ENCODE results near the gene CNTN5. TPM values are rescaled to one million over a fixed set of nuclear protein-coding genes. Genes with fewer than 3 reads are reported as not detected.

The CNTN5 gene
- total RNA-seq, 2 donors from 2014 or later: not detected

- Mint-ChIP-seq H3K9me3 (peaks cover 19% of the 10 kb centered on the region), H3K27ac (no peak overlapping the region), H3K27me3 (no peaks in the 10 kb centered on the region), H3K4me3 (no peak overlapping the region), H3K36me3 (peaks cover 5% of the 10 kb centered on the region), H3K4me1 (ENCODE audit: low read depth in 2 of 2) (no peaks in the 10 kb centered on the region)
- DNase-seq (ENCODE audit: low spot score) (no peak), ATAC-seq (no peak)
Measured at GRCh38 chr11:100182350-100182749, 1161.6 kb downstream of the CNTN5 start.

DNA sequence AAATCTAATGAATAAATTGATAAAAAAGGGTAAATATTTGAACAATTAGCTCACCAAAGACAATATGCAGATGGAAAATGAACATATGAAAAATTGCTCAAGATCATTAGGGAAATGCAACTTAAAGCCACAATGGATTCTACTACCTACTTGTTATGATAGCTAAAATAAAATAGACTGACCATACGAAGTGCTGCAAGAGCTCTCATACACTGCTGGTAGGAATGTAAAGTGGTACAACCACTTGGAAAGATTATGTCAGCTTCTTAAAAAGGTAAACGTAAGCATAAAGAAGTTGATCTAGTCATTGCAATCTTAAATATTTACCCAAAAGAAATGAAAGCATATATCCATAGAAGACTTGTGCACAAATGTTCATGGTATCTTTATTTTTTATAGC, 1162.2 kb downstream of the CNTN5 start:
- H3K27me3 Mint-ChIP-seq: no peaks in the 10 kb centered on the region
- no peak for DNase-seq (ENCODE audit: low spot score)
- no peak overlapping the region for H3K27ac Mint-ChIP-seq
- H3K9me3 Mint-ChIP-seq: peaks cover 21% of the 10 kb centered on the region
- ATAC-seq: no peak
- peaks cover 5% of the 10 kb centered on the region for H3K36me3 Mint-ChIP-seq
- no peak overlapping the region for H3K4me3 Mint-ChIP-seq
- H3K4me1 Mint-ChIP-seq (ENCODE audit: low read depth in 2 of 2): no peaks in the 10 kb centered on the region

- ATAC-seq (no peak), DNase-seq (ENCODE audit: low spot score) (no peak)
- H3K36me3 Mint-ChIP-seq: peaks cover 5% of the 10 kb centered on the region
- peaks cover 21% of the 10 kb centered on the region for H3K9me3 Mint-ChIP-seq
- H3K27me3 Mint-ChIP-seq: no peaks in the 10 kb centered on the region
- no peak overlapping the region for H3K27ac Mint-ChIP-seq
- no peak overlapping the region for H3K4me3 Mint-ChIP-seq
- no peaks in the 10 kb centered on the region for H3K4me1 Mint-ChIP-seq (ENCODE audit: low read depth in 2 of 2)
Measured at GRCh38 chr11:100185588-100185987, 1164.8 kb downstream of the CNTN5 start.

DNA sequence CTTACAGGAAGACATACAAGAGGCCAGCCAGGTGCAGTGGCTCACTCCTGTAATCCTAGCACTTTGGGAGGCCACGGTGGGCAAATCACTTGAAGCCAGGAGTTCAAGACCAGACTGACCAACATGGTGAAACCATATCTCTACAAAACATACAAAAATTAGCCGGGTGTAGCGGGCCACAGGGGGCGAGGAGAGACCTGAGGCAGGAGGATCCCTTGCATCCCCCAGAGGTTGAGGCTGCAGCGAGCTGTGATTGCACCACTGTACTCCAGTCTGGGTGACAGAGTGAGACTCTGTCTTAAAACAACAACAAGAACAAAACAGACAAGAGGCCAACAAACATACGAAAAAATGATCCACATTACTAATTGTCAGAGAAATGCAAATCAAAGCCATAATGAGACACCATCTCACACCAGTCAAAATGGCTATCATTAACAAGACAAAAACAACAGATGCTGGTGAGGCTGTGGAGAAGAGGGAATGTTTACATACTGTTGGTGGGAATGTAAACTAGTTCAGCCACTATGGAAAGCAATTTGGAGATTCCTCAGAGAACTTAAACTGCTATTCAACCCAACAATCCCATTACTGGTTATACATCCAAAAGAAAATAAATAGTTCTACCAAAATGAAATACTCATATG, 1167.5 kb downstream of the CNTN5 start:
- Mint-ChIP-seq H3K27ac (no peak overlapping the region), H3K27me3 (no peaks in the 10 kb centered on the region), H3K9me3 (peaks cover 23% of the 10 kb centered on the region), H3K36me3 (peaks cover 5% of the 10 kb centered on the region), H3K4me3 (no peak overlapping the region), H3K4me1 (ENCODE audit: low read depth in 2 of 2) (no peaks in the 10 kb centered on the region)
- ATAC-seq (no peak), DNase-seq (ENCODE audit: low spot score) (no peak)

DNA sequence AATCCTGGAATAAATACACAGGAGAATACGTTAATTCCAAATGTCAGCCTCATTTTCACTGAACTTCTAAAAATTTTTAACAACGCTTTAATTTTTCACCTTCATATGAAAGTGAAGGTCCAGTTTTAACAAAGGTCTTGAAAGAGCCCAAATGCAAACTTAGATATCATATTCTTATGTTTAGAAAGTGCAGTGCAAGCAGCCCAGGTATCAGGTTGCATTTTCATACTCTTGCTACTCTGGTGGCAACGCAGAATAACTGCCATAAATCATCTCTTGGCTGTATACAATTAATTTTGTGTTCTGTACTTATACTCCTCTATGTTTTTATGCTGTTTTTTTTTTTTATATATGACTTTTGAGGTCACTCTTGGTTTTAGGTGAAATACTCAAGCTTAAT, 1169.6 kb downstream of the CNTN5 start:
- Mint-ChIP-seq H3K27ac (no peak overlapping the region), H3K36me3 (no peaks in the 10 kb centered on the region), H3K4me3 (no peak overlapping the region), H3K4me1 (ENCODE audit: low read depth in 2 of 2) (no peaks in the 10 kb centered on the region), H3K27me3 (no peaks in the 10 kb centered on the region), H3K9me3 (peaks cover 18% of the 10 kb centered on the region)
- ATAC-seq: no peak
- DNase-seq (ENCODE audit: low spot score): no peak

DNA sequence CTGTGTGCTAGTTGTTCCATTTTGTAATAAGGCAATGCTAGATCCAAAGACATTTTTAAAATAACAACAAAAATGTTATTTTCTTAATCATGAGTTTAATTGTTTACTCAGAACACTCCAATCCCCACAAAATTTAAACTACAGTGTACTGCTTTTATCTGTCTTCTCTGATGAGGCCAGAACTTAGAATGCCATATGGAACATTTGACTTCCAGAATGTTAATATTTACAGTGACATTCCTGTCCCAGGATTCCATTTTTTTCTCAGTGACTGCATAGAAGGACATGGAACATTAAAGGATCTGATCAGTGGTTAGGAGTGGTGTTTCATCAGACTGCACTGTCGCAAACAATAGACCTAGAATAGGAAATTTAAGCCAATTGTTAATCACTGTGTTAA, 1171.4 kb downstream of the CNTN5 start:
- ATAC-seq (no peak), DNase-seq (ENCODE audit: low spot score) (no peak)
- H3K27me3 Mint-ChIP-seq: no peaks in the 10 kb centered on the region
- peaks cover 27% of the 10 kb centered on the region for H3K9me3 Mint-ChIP-seq
- H3K27ac Mint-ChIP-seq: no peak overlapping the region
- H3K4me3 Mint-ChIP-seq: no peak overlapping the region
- no peaks in the 10 kb centered on the region for H3K36me3 Mint-ChIP-seq
- H3K4me1 Mint-ChIP-seq (ENCODE audit: low read depth in 2 of 2): no peaks in the 10 kb centered on the region

GRCh38 chr11:100203789-100204188, 1183.0 kb downstream of the CNTN5 start:
- Mint-ChIP-seq H3K27ac (no peak overlapping the region), H3K4me3 (no peak overlapping the region), H3K36me3 (no peaks in the 10 kb centered on the region), H3K9me3 (peaks cover 15% of the 10 kb centered on the region), H3K4me1 (ENCODE audit: low read depth in 2 of 2) (no peaks in the 10 kb centered on the region), H3K27me3 (no peaks in the 10 kb centered on the region)
- ATAC-seq: no peak
- DNase-seq (ENCODE audit: low spot score): no peak

- ATAC-seq (no peak), DNase-seq (ENCODE audit: low spot score) (no peak)
- H3K27me3 Mint-ChIP-seq: no peaks in the 10 kb centered on the region
- peaks cover 14% of the 10 kb centered on the region for H3K9me3 Mint-ChIP-seq
- H3K36me3 Mint-ChIP-seq: no peaks in the 10 kb centered on the region
- H3K4me3 Mint-ChIP-seq: no peak overlapping the region
- H3K4me1 Mint-ChIP-seq (ENCODE audit: low read depth in 2 of 2): no peaks in the 10 kb centered on the region
- no peak overlapping the region for H3K27ac Mint-ChIP-seq
Measured at GRCh38 chr11:100205926-100206325, 1185.2 kb downstream of the CNTN5 start.

DNA sequence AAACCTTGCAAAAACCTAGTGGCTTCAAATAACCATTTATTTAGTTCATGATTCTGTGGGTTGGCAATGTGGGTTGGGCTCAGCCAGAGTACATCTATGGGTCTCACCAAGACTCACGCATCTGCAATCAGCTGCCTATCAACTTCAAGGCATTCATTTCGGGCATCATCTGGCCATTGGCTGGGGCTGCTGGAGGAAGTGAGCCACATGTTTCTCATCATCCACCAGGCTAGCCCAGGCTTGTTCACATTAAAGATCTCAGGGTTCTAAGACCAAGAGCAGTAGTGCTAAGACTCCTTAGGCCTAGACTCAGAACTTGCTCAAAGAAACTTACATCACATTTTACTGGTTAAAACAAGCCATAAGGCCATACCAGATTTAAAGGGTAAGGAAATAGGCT, 1187.5 kb downstream of the CNTN5 start:
- DNase-seq (ENCODE audit: low spot score) (no peak), ATAC-seq (no peak)
- H3K27ac Mint-ChIP-seq: no peak overlapping the region
- H3K4me1 Mint-ChIP-seq (ENCODE audit: low read depth in 2 of 2): no peaks in the 10 kb centered on the region
- H3K27me3 Mint-ChIP-seq: no peaks in the 10 kb centered on the region
- peaks cover 17% of the 10 kb centered on the region for H3K9me3 Mint-ChIP-seq
- no peak overlapping the region for H3K4me3 Mint-ChIP-seq
- H3K36me3 Mint-ChIP-seq: no peaks in the 10 kb centered on the region

DNA sequence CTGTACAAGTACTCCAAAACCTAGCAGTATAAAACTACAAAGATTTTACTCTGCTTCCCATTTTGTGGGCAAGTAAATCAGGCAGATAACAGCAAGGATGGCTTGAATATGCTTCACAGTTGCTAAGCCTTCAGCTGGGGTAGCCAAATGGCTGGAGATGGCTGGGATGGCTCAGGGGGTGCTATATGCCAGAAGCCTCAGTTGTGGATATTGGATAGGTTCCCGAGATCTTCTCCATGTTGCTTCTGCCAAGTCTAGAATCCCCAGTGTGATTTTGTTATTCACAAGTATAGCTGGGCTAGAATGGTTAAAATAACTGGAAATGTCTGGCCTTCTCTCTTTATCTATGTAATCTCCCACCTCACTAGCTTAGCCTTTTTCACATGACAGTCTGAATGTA, 1194.0 kb downstream of the CNTN5 start:
- no peaks in the 10 kb centered on the region for H3K4me1 Mint-ChIP-seq (ENCODE audit: low read depth in 2 of 2)
- H3K9me3 Mint-ChIP-seq: peaks cover 16% of the 10 kb centered on the region
- H3K27me3 Mint-ChIP-seq: no peaks in the 10 kb centered on the region
- H3K36me3 Mint-ChIP-seq: no peaks in the 10 kb centered on the region
- ATAC-seq (no peak), DNase-seq (ENCODE audit: low spot score) (no peak)
- no peak overlapping the region for H3K27ac Mint-ChIP-seq
- H3K4me3 Mint-ChIP-seq: no peak overlapping the region

DNA sequence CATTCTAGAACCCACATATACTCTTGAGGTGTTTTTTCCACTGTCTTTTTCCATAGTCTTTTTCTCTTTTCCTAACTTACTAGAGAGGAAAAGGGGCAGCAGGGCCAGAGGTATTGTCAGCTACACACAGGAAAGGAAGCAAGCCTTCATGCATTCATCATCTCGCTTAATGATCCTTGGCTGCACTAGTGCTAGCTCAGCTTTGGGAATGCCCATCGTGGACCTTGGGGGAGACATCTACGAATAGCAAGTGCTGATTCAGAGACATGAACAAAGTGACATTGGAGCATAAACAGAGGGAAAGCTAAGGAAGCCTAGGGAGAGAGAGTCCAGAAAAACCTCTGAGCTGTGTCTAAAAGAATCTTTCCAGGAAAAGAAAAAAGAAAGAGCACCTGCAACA, 1200.1 kb downstream of the CNTN5 start:
- no peak overlapping the region for H3K4me3 Mint-ChIP-seq
- no peaks in the 10 kb centered on the region for H3K4me1 Mint-ChIP-seq (ENCODE audit: low read depth in 2 of 2)
- H3K9me3 Mint-ChIP-seq: peaks cover 12% of the 10 kb centered on the region
- DNase-seq (ENCODE audit: low spot score): no peak
- ATAC-seq: no peak
- H3K27ac Mint-ChIP-seq: no peak overlapping the region
- no peaks in the 10 kb centered on the region for H3K27me3 Mint-ChIP-seq
- H3K36me3 Mint-ChIP-seq: no peaks in the 10 kb centered on the region

DNA sequence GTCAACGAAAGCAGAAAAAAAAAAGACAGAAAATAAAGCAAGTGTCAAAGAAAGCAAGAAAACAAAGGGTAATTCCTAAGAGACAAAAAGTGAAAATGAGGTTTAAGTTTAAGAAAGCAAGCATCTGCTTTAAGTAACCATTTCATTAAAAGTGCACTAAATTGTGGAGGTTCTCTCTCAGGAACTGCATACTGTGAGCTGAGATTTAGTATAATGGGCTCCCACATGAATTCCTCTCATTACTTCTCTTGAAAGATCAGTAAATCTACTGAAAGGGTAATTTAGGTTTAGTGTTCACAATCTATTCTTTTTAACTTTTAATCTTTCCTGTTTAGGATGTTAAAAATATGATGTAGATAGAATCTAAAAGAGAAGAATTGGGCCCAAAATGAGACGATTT, 1201.0 kb downstream of the CNTN5 start:
- ATAC-seq: no peak
- H3K27me3 Mint-ChIP-seq: no peaks in the 10 kb centered on the region
- H3K27ac Mint-ChIP-seq: no peak overlapping the region
- no peaks in the 10 kb centered on the region for H3K36me3 Mint-ChIP-seq
- H3K4me1 Mint-ChIP-seq (ENCODE audit: low read depth in 2 of 2): no peaks in the 10 kb centered on the region
- no peak overlapping the region for H3K4me3 Mint-ChIP-seq
- peaks cover 12% of the 10 kb centered on the region for H3K9me3 Mint-ChIP-seq
- DNase-seq (ENCODE audit: low spot score): no peak

DNA sequence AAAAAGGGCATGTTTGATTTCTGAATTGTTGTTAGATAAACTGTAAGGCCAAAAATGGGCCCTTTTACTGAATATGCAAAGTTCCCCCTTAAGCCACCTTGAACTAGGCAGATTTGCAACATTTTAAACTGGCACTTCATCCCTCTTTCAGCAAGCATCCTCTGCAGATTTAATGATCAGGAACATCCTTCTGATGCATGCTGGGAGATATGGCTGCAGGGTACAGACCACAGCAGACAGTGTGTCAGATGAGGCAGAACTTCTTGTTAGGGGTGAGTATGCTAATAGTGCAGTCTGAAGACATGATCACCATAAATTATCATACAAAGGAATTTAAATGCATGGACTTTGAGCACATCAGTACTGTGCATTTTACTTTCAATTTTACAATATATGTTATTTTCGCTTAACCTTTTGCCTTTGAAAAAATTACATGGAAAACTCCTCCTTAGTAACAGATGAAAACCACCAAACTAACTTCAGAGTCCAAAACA, 1203.8 kb downstream of the CNTN5 start:
- Mint-ChIP-seq H3K4me1 (ENCODE audit: low read depth in 2 of 2) (no peaks in the 10 kb centered on the region), H3K4me3 (no peak overlapping the region), H3K36me3 (no peaks in the 10 kb centered on the region), H3K9me3 (peaks cover 14% of the 10 kb centered on the region), H3K27me3 (no peaks in the 10 kb centered on the region), H3K27ac (no peak overlapping the region)
- ATAC-seq (no peak), DNase-seq (ENCODE audit: low spot score) (no peak)

- Mint-ChIP-seq H3K36me3 (peaks cover 14% of the 10 kb centered on the region), H3K4me3 (no peak overlapping the region), H3K9me3 (peaks cover 15% of the 10 kb centered on the region), H3K27me3 (no peaks in the 10 kb centered on the region), H3K27ac (no peak overlapping the region), H3K4me1 (ENCODE audit: low read depth in 2 of 2) (no peaks in the 10 kb centered on the region)
- ATAC-seq (no peak), DNase-seq (ENCODE audit: low spot score) (no peak)
Measured at GRCh38 chr11:100229086-100229485, 1208.3 kb downstream of the CNTN5 start.

DNA sequence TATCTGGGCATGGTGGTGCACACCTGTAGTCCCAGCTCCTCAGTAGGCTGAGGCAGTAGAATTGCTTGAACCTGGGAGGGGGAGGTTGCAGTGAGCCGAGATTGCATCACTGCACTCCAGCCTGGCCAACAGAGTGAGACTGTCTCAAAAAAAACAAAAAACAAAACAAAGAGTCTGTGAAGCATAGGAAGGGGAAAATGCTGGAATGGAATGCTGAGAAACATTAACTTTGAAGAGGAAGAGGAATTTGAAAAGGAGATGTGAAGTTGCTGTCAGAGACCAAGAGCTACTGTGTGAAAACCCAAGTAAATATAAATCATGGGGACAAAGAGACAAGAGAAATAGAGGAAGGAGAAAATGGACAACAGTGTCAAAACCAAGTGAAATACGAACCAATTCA, 1211.3 kb downstream of the CNTN5 start:
- no peak for DNase-seq (ENCODE audit: low spot score)
- Mint-ChIP-seq H3K36me3 (peaks cover 15% of the 10 kb centered on the region), H3K27me3 (no peaks in the 10 kb centered on the region), H3K4me1 (ENCODE audit: low read depth in 2 of 2) (no peaks in the 10 kb centered on the region), H3K27ac (no peak overlapping the region), H3K9me3 (peaks cover 24% of the 10 kb centered on the region), H3K4me3 (no peak overlapping the region)
- ATAC-seq: no peak

Data from natural killer cell treated with Interleukin-12 subunit alpha and Interleukin-12 subunit beta and Interleukin-15 and Interleukin-18, amount 100 ng/mL, for 72 hours (primary cell).